H54 (cell line): Measurements from ENCODE around the gene NEK6.

ENCODE experiments used
- DNase-seq: peaks from one replicate; pipeline ENCODE4 v3.0.0; 2011; ENCODE audit warnings: low spot score, mixed read lengths; ENCODE audit not compliant: insufficient read length
- FAIRE-seq: peaks from 3 replicates; lab custom pipeline; 2011; peaks lifted over from hg19 to GRCh38; lab: Jason Lieb, UNC
- POLR2A ChIP-seq: IDR thresholded peaks from 2 replicates; pipeline ENCODE4 v1.6.1; 2011; ENCODE audit warnings: low read depth, mild to moderate bottlenecking, low read length

NEK6 gene

GRCh38 chr9:124257844-124258606 lies at the start of gene NEK6:
TSS of gene NEK6 (plus strand) at chr9:124257949. CDS start at chr9:124301965, 44,016 bp downstream.
- peak; percentile 63 for DNase-seq
- peak; percentile 58 for TF ChIP-seq POLR2A
- FAIRE-seq, result no peak

- FAIRE-seq (no peak), DNase-seq (no peak)
- TF ChIP-seq POLR2A, result no peak
Measured at GRCh38 chr9:124208571-124208970, 49.2 kb upstream of the NEK6 start.

DNA sequence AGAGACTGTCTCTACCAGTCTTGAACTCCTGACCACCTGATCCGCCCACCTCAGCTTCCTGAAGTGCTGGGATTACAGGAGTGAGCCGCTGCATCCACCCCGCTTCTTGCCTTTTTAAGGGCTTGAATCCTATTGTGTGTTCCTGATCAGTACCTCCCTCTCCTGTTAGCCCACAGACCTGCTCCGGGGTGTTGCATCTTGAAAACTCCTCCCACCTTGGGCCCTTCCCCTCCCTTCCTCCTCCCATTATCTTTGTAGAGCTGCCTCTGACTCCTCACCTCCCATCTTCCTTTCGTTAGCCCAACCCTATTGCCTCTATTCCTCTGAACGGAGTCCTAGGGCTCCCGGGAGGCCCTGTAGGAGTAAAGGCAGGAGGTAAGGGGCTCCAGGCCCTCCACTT lies 48.5 kb upstream of the NEK6 start:
- no peak for DNase-seq
- no peak for TF ChIP-seq POLR2A
- FAIRE-seq, result no peak

GRCh38 chr9:124209774-124210173 lies 48.0 kb upstream of the NEK6 start:
- DNase-seq (no peak), FAIRE-seq (no peak)
- no peak for TF ChIP-seq POLR2A

DNA sequence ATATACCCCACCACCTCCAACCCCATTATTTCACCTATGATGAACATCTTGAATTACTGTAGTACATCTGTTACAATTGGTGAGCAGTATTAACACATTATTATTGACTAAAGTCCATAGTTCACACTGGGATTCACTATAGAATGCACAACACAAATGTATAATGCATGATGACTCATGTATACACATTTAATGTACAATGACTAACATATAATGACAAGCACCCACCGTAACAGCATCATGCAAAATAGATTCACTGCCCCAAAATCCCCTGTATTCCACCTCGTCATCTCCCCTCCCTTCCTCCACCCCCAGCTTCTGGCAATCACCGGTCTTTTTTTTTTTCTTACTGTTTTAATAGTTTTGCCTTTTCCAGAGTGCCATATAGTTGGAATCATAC lies 47.1 kb upstream of the NEK6 start:
- no peak for TF ChIP-seq POLR2A

GRCh38 chr9:124212381-124213050 lies 45.2 kb upstream of the NEK6 start:
- FAIRE-seq, result no peak
- peak; percentile 67 for DNase-seq
- TF ChIP-seq POLR2A, result no peak

More for the DNA sequence above, 47.1 kb upstream of the NEK6 start:
- no peak for FAIRE-seq
- DNase-seq, result no peak

GRCh38 chr9:124213396-124213795 lies 44.4 kb upstream of the NEK6 start:
- FAIRE-seq (no peak), DNase-seq (no peak)
- no peak for TF ChIP-seq POLR2A

DNA sequence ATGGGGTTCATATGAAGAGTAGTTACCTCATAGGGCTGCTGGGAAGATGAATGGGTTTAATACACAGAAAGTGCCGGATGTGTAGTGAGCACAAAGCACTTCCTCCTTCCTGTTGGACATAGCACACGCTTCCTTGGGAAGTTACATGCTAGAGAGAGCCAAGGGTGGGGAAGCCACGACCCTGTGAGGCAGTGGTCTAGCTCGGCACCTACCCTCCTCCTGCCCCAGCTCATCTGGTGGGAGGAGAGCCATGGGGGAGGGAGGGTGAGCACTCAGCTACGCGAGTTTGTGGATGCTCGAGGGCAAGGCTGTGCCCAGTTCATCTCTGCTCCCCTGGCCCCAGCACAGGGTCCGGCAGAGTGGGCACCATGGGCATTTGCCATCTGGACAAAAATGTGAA lies 43.6 kb upstream of the NEK6 start:
- no peak for FAIRE-seq
- DNase-seq, result no peak
- no peak for TF ChIP-seq POLR2A

DNA sequence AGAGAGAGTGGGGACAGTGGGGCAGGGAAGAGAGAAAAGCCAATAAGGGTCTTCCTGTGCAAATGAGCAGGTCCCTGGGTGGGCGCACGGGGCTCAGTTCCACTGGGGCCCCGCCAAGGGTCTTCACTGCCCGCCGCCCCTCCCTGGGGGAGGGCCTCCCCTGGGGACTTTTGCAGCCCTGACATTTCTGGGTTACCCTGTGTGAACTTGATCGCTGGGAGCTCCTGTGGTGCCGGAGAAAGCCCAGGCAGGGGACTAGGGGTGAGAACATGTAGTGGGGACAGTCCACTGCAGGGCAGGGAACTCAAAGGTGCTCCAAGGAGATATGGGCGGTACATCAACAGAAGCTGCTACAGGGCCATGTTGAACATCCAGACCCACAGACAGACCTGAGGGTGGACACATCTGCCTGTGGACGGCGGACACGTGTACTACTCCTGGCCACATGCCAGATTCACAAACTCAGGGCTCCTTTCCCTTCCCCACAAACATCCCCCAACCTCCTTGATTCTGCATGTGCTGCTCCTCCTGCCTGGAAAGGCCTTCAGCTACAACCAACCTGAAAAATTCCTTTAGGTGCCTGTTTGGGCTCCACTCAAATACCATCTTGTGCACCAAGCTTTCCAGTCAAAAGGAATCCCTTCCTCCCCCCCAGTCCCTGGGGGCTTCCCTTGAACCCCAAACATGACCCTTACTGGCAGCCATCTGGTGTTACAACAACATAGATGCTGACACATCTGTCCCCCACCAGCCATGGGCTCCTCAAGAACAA lies 43.0 kb upstream of the NEK6 start:
- no peak for FAIRE-seq

DNA sequence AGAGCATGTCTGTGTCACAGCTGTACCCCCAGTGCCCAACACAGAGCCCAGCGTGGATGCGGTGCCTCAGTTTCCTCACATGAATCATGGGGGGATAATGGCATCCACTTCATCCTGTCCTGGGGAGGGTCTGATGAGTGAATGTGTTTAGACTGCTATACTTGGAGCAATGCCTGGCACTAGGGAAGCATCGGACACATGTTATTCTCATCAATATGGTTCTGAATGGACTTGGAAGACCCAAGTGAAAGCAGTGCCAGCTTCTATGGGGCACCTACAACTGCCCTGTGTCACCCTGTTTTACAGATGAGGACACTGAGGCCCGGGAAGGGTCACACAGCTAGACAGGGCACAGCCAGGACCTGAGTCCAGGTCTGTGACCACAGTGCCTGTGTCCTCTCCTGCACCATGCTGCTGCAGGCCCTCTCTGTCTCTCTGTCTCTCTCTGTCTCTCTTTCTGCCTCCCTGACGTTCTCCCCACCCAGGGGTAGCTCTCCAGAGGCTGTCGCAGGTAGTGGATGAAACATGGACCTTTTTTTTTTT lies 42.3 kb upstream of the NEK6 start:
- no peak for TF ChIP-seq POLR2A
- DNase-seq (no peak), FAIRE-seq (no peak)

More for the DNA sequence above, 43.0 kb upstream of the NEK6 start:
- no peak for DNase-seq
- no peak for TF ChIP-seq POLR2A

DNA sequence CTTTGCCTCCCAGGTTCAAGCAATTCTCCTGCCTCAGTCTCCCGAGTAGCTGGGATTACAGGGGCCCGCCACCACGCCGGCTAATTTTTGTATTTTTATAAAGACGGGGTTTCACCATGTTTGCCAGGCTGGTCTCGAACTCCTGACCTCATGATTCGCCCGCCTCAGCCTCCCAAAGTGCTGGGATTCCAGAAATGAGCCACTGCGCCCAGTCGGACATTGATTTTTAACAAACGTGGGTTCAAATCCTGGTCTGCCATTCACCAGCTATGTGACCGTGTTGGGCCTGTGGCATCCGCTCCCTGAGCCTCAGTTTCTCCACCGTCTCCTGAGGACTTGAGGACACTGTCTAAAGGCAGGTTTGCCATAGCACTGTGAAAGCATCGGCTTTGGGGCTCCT lies 41.8 kb upstream of the NEK6 start:
- no peak for FAIRE-seq

DNA sequence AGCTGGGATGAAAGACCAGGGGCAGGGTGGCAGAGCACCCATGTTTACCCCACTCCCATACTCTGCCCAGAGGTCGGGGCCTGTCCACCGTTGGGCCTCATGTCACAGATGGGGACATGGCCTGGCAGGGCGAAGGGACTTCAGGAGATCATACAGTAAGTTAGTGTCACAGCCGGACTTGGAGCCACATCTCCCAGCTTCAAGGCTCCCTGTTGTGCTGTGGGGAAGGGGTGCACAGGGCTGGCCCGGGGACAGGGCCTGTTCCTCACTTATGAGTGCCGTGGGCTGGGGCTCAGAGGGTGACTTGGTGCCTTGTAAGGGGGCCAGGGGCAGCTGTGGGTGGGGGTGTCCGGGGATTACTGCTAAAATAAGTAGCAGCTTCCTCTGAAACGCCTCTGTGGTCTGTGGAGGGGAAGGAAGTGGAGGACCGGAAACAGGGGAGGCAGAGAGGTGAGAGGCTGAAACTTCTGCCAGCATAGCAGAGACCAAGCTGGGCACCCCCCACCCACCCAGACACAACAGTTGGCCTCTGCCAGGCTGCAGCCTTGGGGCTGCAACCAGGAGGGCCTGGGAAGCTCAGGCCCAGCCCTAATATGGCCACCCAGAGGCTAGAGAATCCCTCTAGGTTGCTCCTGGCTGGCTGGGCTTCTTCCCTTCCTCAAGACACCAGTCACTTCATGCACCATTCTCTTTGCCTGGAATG lies 41.1 kb upstream of the NEK6 start:
- DNase-seq, result no peak
- no peak for TF ChIP-seq POLR2A
- no peak for FAIRE-seq

More for the DNA sequence above, 41.8 kb upstream of the NEK6 start:
- no peak for DNase-seq
- TF ChIP-seq POLR2A, result no peak

DNA sequence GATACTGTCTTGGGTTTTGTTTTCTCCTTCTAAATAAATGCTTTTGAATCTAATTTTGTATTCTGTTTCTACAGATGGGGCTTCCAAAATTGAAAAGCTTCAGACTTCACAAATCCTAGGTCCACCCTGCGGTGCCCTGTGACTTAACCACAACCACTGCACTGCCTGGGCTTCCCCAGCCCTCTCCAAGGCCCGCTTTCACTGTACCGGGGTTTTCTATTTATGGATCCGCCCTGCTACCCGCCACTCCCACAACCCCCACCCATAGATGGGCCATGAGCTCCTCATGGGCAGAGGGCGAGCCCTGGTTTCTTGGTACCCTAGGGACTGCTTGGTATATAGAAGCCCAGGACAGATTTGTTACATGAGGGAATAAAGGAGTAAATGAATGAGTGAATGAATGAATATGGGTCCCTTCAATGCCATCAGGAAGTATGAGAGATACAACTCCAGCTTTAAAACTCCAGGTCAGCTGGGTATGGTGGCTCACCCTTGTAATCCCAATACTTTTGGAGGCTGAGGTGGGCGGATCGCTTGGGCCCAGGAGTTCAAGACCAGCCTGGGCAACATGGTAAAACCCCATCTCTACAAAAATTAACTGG lies 39.8 kb upstream of the NEK6 start:
- no peak for FAIRE-seq
- DNase-seq, result no peak
- no peak for TF ChIP-seq POLR2A
